Thoracic aorta (tissue), 2 donors: ENCODE measurements around the gene SF3B6. TPM values are rescaled to one million over a fixed set of nuclear protein-coding genes. Genes with fewer than 3 reads are reported as not detected.
"Not testable (repeated sequence)": the region's sequence is repeated elsewhere in the genome, so short reads cannot be mapped to it uniquely, and the experiment has no call there.

Source experiments
- ATAC-seq: fragments of 150-250 bp; one replicate; pipeline ENCODE4 v1.8.0; 2017; ENCODE audit warnings: low read depth; ENCODE audit not compliant: insufficient number of reproducible peaks, low FRiP score
- DNase-seq: peaks from one replicate; pipeline ENCODE4 v3.0.0-alpha.2; 2020; ENCODE audit warnings: low spot score
- H3K27ac ChIP-seq, 2 donors: fragments of 200-600 bp; sonication (generic); 1 replicate in 1 of 2; 2 replicates in 1 of 2; pipeline ENCODE4 v1.5.1; 2016; ENCODE audit warnings: mild to moderate bottlenecking in 2 of 2, moderate library complexity in 2 of 2
- H3K27me3 ChIP-seq: fragments of 200-600 bp; sonication (generic); replicated peaks from 2 replicates; pipeline ENCODE4 v1.6.0; 2016; ENCODE audit warnings: mild to moderate bottlenecking; ENCODE audit not compliant: insufficient read depth
- H3K36me3 ChIP-seq: fragments of 200-600 bp; sonication (generic); one replicate; pipeline ENCODE4 v1.5.1; 2016
- H3K4me1 ChIP-seq, 2 donors: fragments of 200-600 bp; sonication (generic); 1 replicate in 1 of 2; 2 replicates in 1 of 2; pipeline versions ENCODE4 v1.5.1 to v1.6.0; 2016; ENCODE audit warnings: low read depth in 2 of 2, mild to moderate bottlenecking in 1 of 2; ENCODE audit not compliant: control insufficient read depth in 1 of 2
- H3K4me3 ChIP-seq: fragments of 200-600 bp; sonication (generic); 2 replicates; pipeline ENCODE4 v1.5.1; 2016; ENCODE audit warnings: mild to moderate bottlenecking
- H3K9me3 ChIP-seq: fragments of 200-600 bp; sonication (generic); 2 replicates; pipeline ENCODE4 v1.5.1; 2016
- total RNA-seq, 2 donors: library from RNA; depleted of rRNA; stranded (reverse); fragments of >200 nt; gene quantifications; one replicate each; pipeline versions ENCODE4 v1.1.0 to v1.2.3, GENCODE V29; 2016
- TF ChIP-seq, protein P1 (sequence below): fragments of 200-600 bp; sonication (generic); IDR thresholded peaks from one replicate; pipeline ENCODE4 v1.5.1; 2019; ENCODE audit warnings: antibody characterized with exemption

The SF3B6 gene
- total RNA-seq, 2 donors from 2014 or later, result 39.7 to 44.1 TPM

DNA sequence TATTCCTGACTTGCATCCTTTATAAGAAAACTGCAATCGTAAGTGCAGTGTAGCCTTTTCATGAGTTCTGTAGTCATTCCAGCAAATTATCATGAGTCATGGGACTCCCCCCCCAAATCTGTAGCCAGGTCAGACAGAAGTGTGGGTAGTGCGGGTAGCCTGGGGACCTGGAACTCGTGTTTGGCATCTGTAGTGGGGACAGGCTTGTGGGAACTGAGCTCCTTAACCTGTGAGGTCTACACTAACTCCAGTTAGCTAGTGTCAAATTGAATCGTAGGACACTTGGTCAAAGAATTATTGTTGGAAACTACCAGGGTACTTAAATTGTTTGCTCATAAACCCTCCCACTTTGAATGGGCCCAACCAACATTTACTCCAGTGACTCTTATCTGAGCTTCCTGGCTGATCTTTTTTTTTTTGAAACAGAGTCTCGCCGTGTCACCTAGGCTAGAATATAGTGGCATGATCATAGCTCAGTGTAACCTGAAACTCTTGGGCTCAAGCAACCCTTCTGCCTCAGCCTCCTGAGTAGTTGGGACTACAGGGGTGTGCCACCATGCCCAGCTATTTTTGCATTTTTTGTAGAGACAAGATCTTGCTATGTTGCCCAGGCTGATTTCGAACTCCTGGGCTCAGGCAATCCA lies 34.7 kb upstream of the SF3B6 start:
- peaks cover 4% of the 10 kb centered on the region for H3K36me3 ChIP-seq
- no peak overlapping the region for H3K4me3 ChIP-seq
- no peaks in the 10 kb centered on the region for H3K4me1 ChIP-seq
- TF ChIP-seq, protein P1, sequence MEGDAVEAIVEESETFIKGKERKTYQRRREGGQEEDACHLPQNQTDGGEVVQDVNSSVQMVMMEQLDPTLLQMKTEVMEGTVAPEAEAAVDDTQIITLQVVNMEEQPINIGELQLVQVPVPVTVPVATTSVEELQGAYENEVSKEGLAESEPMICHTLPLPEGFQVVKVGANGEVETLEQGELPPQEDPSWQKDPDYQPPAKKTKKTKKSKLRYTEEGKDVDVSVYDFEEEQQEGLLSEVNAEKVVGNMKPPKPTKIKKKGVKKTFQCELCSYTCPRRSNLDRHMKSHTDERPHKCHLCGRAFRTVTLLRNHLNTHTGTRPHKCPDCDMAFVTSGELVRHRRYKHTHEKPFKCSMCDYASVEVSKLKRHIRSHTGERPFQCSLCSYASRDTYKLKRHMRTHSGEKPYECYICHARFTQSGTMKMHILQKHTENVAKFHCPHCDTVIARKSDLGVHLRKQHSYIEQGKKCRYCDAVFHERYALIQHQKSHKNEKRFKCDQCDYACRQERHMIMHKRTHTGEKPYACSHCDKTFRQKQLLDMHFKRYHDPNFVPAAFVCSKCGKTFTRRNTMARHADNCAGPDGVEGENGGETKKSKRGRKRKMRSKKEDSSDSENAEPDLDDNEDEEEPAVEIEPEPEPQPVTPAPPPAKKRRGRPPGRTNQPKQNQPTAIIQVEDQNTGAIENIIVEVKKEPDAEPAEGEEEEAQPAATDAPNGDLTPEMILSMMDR, result no peak
- ATAC-seq (no peak), DNase-seq (no peak)
- H3K27me3 ChIP-seq, result no peaks in the 10 kb centered on the region
- H3K9me3 ChIP-seq, result no peaks in the 10 kb centered on the region
- H3K27ac ChIP-seq, result no peak overlapping the region

GRCh38 chr2:24109431-24109830 lies 33.3 kb upstream of the SF3B6 start:
- H3K36me3 ChIP-seq, H3K4me1 ChIP-seq, DNase-seq, ATAC-seq, H3K9me3 ChIP-seq, H3K4me3 ChIP-seq, H3K27ac ChIP-seq, H3K27me3 ChIP-seq: not testable (repeated sequence)

DNA sequence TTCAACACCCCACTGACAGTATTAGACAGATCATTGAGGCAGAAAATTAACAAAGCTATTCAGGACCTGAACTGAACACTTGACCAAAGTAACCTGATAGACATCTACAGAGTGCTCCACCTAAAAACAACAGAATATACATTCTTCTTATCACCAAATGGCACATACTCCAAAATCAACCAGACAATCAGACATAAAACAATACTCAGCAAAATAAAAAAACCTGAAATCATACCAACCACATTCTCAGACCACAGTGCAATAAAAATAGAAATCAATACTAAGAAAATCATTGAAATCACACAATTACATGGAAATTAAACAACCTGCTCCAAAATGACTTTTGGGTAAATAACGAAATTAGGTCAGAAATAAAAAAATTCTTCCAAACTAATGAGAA lies 31.2 kb upstream of the SF3B6 start:
- Histone ChIP-seq H3K27me3 (no peaks in the 10 kb centered on the region), H3K36me3 (peaks cover 6% of the 10 kb centered on the region), H3K27ac (no peak overlapping the region), H3K4me1 (no peaks in the 10 kb centered on the region), H3K9me3 (no peaks in the 10 kb centered on the region), H3K4me3 (no peak overlapping the region)
- DNase-seq (no peak), ATAC-seq (no peak)
- TF ChIP-seq, protein P1, result no peak

DNA sequence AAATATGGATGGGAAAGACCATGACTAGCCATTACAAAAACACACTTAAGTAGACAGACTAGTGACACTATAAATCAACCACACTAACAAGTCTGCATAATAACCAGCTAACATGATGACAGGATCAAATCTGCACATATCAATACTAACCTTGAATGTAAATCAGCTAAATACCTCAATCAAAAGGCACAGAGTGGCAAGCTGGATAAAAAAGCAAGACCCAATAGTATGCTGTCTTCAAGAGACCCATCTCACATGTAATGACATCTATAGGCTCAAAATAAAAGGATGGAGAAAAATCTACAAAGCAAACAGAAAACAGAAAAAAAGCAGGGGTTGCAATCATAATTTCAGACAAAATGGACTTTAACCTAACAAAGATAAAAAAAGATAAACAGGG lies 30.7 kb upstream of the SF3B6 start:
- no peak for DNase-seq
- no peaks in the 10 kb centered on the region for H3K4me1 ChIP-seq

DNA sequence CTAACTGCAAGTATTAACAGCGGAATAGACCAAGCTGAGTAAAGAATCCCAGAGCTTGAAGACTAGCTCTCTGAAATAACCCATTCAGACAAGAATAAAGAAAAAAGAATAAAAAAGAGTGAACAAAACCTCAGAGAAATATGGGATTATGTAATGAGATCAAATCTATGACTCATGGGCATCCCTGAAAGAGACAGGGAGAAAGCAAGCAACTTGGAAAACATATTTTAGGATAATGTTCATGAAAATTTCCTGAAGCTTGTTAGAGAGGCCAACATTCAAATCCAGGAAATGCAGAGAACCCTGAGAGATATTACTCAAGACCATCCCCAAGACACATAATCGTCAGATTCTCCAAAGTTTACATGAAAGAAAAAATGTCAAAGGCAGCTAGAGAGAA lies 29.7 kb upstream of the SF3B6 start:
- no peaks in the 10 kb centered on the region for H3K27me3 ChIP-seq
- DNase-seq (no peak), ATAC-seq (no peak)
- H3K9me3 ChIP-seq, result no peaks in the 10 kb centered on the region
- H3K36me3 ChIP-seq, result peaks cover 6% of the 10 kb centered on the region
- H3K27ac ChIP-seq, result no peak overlapping the region
- no peaks in the 10 kb centered on the region for H3K4me1 ChIP-seq
- TF ChIP-seq, protein P1, result no peak
- H3K4me3 ChIP-seq, result no peak overlapping the region

More for the DNA sequence above, 30.7 kb upstream of the SF3B6 start:
- no peaks in the 10 kb centered on the region for H3K9me3 ChIP-seq
- H3K36me3 ChIP-seq, result peaks cover 6% of the 10 kb centered on the region
- no peak overlapping the region for H3K4me3 ChIP-seq
- TF ChIP-seq, protein P1, result no peak
- no peak overlapping the region for H3K27ac ChIP-seq
- no peaks in the 10 kb centered on the region for H3K27me3 ChIP-seq
- no peak for ATAC-seq

DNA sequence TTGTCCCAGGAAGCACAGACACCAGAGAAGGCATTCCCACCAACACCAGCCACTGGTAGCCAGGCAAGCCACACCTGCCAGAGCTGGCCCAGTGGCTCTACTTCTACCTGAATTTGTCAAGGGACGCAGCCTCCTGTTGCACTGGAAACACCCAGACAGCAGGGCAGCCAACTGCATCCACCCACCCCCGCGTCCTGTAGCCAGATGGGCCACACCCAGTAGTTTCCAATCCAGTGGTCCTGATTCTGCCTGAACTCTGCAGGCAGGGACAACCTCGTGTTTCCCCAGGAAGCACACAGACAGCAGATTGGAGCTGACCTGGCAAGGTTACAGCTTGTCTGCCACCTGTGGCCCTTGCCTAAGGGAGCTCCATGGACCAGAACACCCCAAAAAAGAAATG lies 28.8 kb upstream of the SF3B6 start:
- no peak overlapping the region for H3K27ac ChIP-seq
- H3K9me3 ChIP-seq, result no peaks in the 10 kb centered on the region
- TF ChIP-seq, protein P1, result no peak
- DNase-seq (no peak), ATAC-seq (no peak)
- no peak overlapping the region for H3K4me3 ChIP-seq
- H3K4me1 ChIP-seq, result no peaks in the 10 kb centered on the region
- peaks cover 6% of the 10 kb centered on the region for H3K36me3 ChIP-seq
- H3K27me3 ChIP-seq, result no peaks in the 10 kb centered on the region
